H1 (cell line): ENCODE data around the gene SUGT1. TPM values are rescaled to one million over a fixed set of nuclear protein-coding genes. Genes with fewer than 3 reads are reported as not detected.

Source experiments
- CTCF ChIA-PET: fragments of 300-600 bp; sonication (Branson Sonifier 250); formaldehyde crosslinking; loops from one replicate; lab custom pipeline; 2021; ENCODE audit not compliant: partially characterized antibody; lab: Charles Lee
- POLR2A ChIA-PET: fragments of 300-600 bp; sonication (Branson Sonifier 250); formaldehyde crosslinking; loops from one replicate; lab custom pipeline; 2021; ENCODE audit warnings: inconsistent platforms; ENCODE audit not compliant: partially characterized antibody; lab: Charles Lee
- DNase-seq, 2 experiments: peaks; one replicate each; pipeline versions ENCODE4 v3.0.0 to v3.0.0-alpha.2; 2010 to 2022; ENCODE audit warnings: low spot score in 2 of 2, low read depth in 1 of 2, mixed read lengths in 1 of 2
- FAIRE-seq: peaks from 2 replicates; lab custom pipeline; 2011; peaks lifted over from hg19 to GRCh38; lab: Jason Lieb, UNC
- H2AFZ ChIP-seq: 2 replicates; pipeline ENCODE4 v1.8.1; 2012; ENCODE audit warnings: low read length, inconsistent platforms
- H2AK5ac ChIP-seq: 2 replicates; pipeline ENCODE4 v1.6.1; 2013; ENCODE audit warnings: low read depth, low read length
- H2BK120ac ChIP-seq: replicated peaks from 2 replicates; pipeline ENCODE3; 2013; ENCODE audit warnings: low read depth, low read length, inconsistent platforms
- H2BK12ac ChIP-seq: 2 replicates; pipeline ENCODE4 v1.6.1; 2013; ENCODE audit warnings: low read depth, low read length
- H2BK15ac ChIP-seq: 2 replicates; pipeline ENCODE4 v1.6.1; 2013; ENCODE audit warnings: low read length
- H2BK20ac ChIP-seq: 2 replicates; pipeline ENCODE4 v1.6.1; 2013; ENCODE audit warnings: low read length
- H2BK5ac ChIP-seq: 2 replicates; pipeline ENCODE4 v1.6.1; 2013; ENCODE audit warnings: low read depth, low read length
- H3K14ac ChIP-seq: 2 replicates; pipeline ENCODE4 v1.6.1; 2013; ENCODE audit warnings: inconsistent platforms; ENCODE audit not compliant: insufficient read length
- H3K18ac ChIP-seq: 2 replicates; pipeline ENCODE4 v1.6.1; 2013; ENCODE audit warnings: low read length; ENCODE audit errors: extremely low read depth
- H3K23ac ChIP-seq: 2 replicates; pipeline ENCODE4 v1.6.1; 2013; ENCODE audit warnings: inconsistent platforms; ENCODE audit not compliant: insufficient read length
- H3K23me2 ChIP-seq: 2 replicates; pipeline ENCODE4 v1.6.1; 2013; ENCODE audit warnings: low read depth, low read length
- H3K27ac ChIP-seq: 2 replicates; pipeline ENCODE4 v1.6.1; 2011; ENCODE audit warnings: low read depth, low read length, inconsistent platforms
- H3K27me3 ChIP-seq, 4 experiments: replicated peaks in 1 of 4; 1 replicate in 1 of 4; 2 replicates in 3 of 4; pipeline versions ENCODE4 v1.6.1 to v1.8.1; 2011 to 2013; ENCODE audit warnings: low read length in 3 of 4, mild to moderate bottlenecking in 3 of 4, inconsistent platforms in 2 of 4, mixed read lengths in 2 of 4, moderate library complexity in 1 of 4; ENCODE audit not compliant: control insufficient read depth in 3 of 4, insufficient read depth in 3 of 4; ENCODE audit errors: extremely low read depth in 1 of 4
- H3K36me3 ChIP-seq, 4 experiments: 2 replicates each; pipeline versions ENCODE4 v1.6.1 to v1.8.1; 2011 to 2013; ENCODE audit warnings: mild to moderate bottlenecking in 4 of 4, low read length in 3 of 4, moderate library complexity in 2 of 4, control low read depth in 1 of 4, inconsistent platforms in 1 of 4; ENCODE audit not compliant: insufficient read depth in 4 of 4, control insufficient read depth in 2 of 4
- H3K4ac ChIP-seq: replicated peaks from 2 replicates; pipeline ENCODE3; 2013; ENCODE audit warnings: low read length, low read depth, mixed read lengths, inconsistent platforms; ENCODE audit not compliant: insufficient read length
- H3K4me1 ChIP-seq, 4 experiments: replicated peaks in 1 of 4; 1 replicate in 1 of 4; 2 replicates in 3 of 4; pipeline versions ENCODE4 v1.6.1 to v1.8.1; 2011 to 2013; ENCODE audit warnings: low read length in 3 of 4, inconsistent platforms in 2 of 4, mixed read lengths in 1 of 4; ENCODE audit not compliant: insufficient read depth in 4 of 4, control insufficient read depth in 3 of 4
- H3K4me2 ChIP-seq, 2 experiments: 2 replicates each; pipeline versions ENCODE4 v1.6.1 to v1.8.1; 2011 to 2013; ENCODE audit warnings: low read depth in 2 of 2, low read length in 2 of 2, control low read depth in 1 of 2, inconsistent platforms in 1 of 2, mild to moderate bottlenecking in 1 of 2; ENCODE audit not compliant: insufficient read depth in 1 of 2
- H3K4me3 ChIP-seq, 4 experiments: fragments of 200-600, 300-600 bp in 1 of 4; sonication (generic), shearing (Covaris generic), sonication (Bioruptor Twin) in 1 of 4; 2 replicates each; pipeline versions ENCODE4 v1.5.1 to v1.8.1; 2011 to 2016; ENCODE audit warnings: low read length in 4 of 4, low read depth in 3 of 4, control low read depth in 2 of 4, inconsistent platforms in 2 of 4, mild to moderate bottlenecking in 2 of 4, mixed read lengths in 1 of 4, moderate library complexity in 1 of 4; ENCODE audit not compliant: insufficient read depth in 2 of 4; ENCODE audit errors: extremely low read depth in 1 of 4
- H3K56ac ChIP-seq: replicated peaks from 2 replicates; pipeline ENCODE3; 2013; ENCODE audit warnings: low read depth, mild to moderate bottlenecking, mixed read lengths, low read length, inconsistent platforms; ENCODE audit not compliant: insufficient read length
- H3K79me1 ChIP-seq: 2 replicates; pipeline ENCODE4 v1.6.1; 2013; ENCODE audit warnings: low read depth, low read length, control low read depth
- H3K79me2 ChIP-seq, 2 experiments: 2 replicates each; pipeline versions ENCODE4 v1.6.1 to v1.8.1; 2012 to 2013; ENCODE audit warnings: low read length in 2 of 2, mild to moderate bottlenecking in 2 of 2, inconsistent platforms in 1 of 2; ENCODE audit not compliant: insufficient read depth in 2 of 2, control insufficient read depth in 1 of 2
- H3K9ac ChIP-seq, 4 experiments: replicated peaks in 1 of 4; 1 replicate in 1 of 4; 2 replicates in 3 of 4; pipeline versions ENCODE4 v1.6.1 to v1.8.1; 2011 to 2013; ENCODE audit warnings: low read depth in 3 of 4, low read length in 3 of 4, control low read depth in 2 of 4, mild to moderate bottlenecking in 2 of 4, moderate library complexity in 2 of 4, inconsistent platforms in 1 of 4; ENCODE audit errors: extremely low read depth in 1 of 4
- H3K9me3 ChIP-seq, 2 experiments: 2 replicates each; pipeline versions ENCODE4 v1.6.1 to v1.8.1; 2012 to 2013; ENCODE audit warnings: mild to moderate bottlenecking in 2 of 2, moderate library complexity in 2 of 2, control low read depth in 1 of 2, inconsistent platforms in 1 of 2, low read depth in 1 of 2, low read length in 1 of 2, mixed read lengths in 1 of 2; ENCODE audit not compliant: insufficient read depth in 2 of 2
- H4K20me1 ChIP-seq, 2 experiments: replicated peaks in 1 of 2; 2 replicates each; pipeline versions ENCODE3 to v1.8.1; 2011 to 2013; ENCODE audit warnings: inconsistent platforms in 2 of 2, low read length in 2 of 2, mild to moderate bottlenecking in 1 of 2; ENCODE audit not compliant: insufficient read depth in 2 of 2, control insufficient read depth in 1 of 2
- H4K5ac ChIP-seq: 2 replicates; pipeline ENCODE4 v1.6.1; 2013; ENCODE audit warnings: low read length, low read depth, mixed read lengths, inconsistent platforms; ENCODE audit not compliant: insufficient read length
- H4K8ac ChIP-seq: 2 replicates; pipeline ENCODE4 v1.8.0; 2013; ENCODE audit warnings: mild to moderate bottlenecking, moderate library complexity, low read length, inconsistent platforms; ENCODE audit not compliant: insufficient read depth; ENCODE audit errors: extremely low read depth
- H4K91ac ChIP-seq: replicated peaks from 2 replicates; pipeline ENCODE3; 2013; ENCODE audit warnings: low read length, mixed read lengths, inconsistent platforms; ENCODE audit not compliant: insufficient read length
- JUN ChIP-seq: IDR thresholded peaks from 2 replicates; pipeline ENCODE4 v1.6.1; 2011; ENCODE audit warnings: low read depth, mild to moderate bottlenecking, improper control_type of control experiment, low read length
- SIX5 ChIP-seq: IDR thresholded peaks from 2 replicates; pipeline ENCODE4 v1.6.1; 2011; ENCODE audit warnings: mild to moderate bottlenecking, low read depth, low read length
- WGBS, 2 experiments: shearing (Covaris generic) in 1 of 2; methylation state at CpG; one replicate each; pipeline versions ENCODE4 v1.1.6 to v1.1.7; 2013 to 2015; ENCODE audit warnings: low lambda C conversion rate in 2 of 2, mixed read lengths in 2 of 2, inconsistent platforms in 1 of 2, low coverage in 1 of 2, missing lambda C conversion rate in 1 of 2; ENCODE audit not compliant: insufficient replicate concordance in 2 of 2, insufficient coverage in 1 of 2, insufficient read length in 1 of 2; ENCODE audit errors: extremely low coverage in 1 of 2, missing lambda C conversion rate in 1 of 2; 5-methylcytosine and 5-hydroxymethylcytosine counted together
- polyA plus RNA-seq, 7 experiments: library from polyadenylated mRNA; depleted of rRNA in 3 of 7; stranded (reverse) in 5 of 7; unstranded in 2 of 7; fragments of >200 nt in 5 of 7; fragments of 200-250 nt in 2 of 7; gene quantifications; 1 replicate in 5 of 7; 2 replicates in 1 of 7; 4 replicates in 1 of 7; pipeline versions ENCODE4 v1.2.1 to v1.2.3, GENCODE V29; 2011 to 2013; ENCODE audit warnings: missing spikeins in 2 of 7, mixed read lengths in 2 of 7
- total RNA-seq: library from RNA; stranded (reverse); fragmentation: NEBNext Ultra II Directional; extraction: Animal tissue kit (Norgen Biotek cat#: 25700); gene quantifications from 2 replicates; pipeline ENCODE4 v1.2.1, GENCODE V29; 2021

Gene SUGT1
- total and polyA plus RNA-seq, 2 of the 8 experiments (the other 6 are each of a cell fraction or from before 2014, with no cell fraction given) = 21.0 to 99.4 TPM

DNA sequence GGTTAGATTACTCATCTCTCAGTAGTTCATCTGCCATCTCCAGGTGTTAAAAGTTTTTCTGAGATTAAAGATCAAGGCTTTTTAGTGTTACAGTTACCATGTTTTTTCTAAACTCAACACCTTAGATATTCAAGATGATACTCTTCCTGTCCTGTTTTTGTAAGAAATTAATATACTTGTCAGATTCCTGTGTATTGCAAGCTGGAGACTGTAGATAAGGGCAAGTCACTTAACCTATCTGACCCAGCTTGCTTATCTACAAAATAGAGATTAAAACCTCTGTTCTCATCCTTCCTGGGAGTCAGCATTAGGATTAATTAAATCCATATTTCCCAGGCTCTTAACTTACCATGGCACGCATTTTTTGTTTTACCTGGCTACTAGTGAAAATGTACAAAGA lies 25.2 kb downstream of the SUGT1 start:
- FAIRE-seq (no peak), DNase-seq (no peak)
- H3K4me2 ChIP-seq = no peak overlapping the region
- no peak overlapping the region for H3K14ac ChIP-seq
- no peaks in the 10 kb centered on the region for H3K9me3 ChIP-seq
- H3K23ac ChIP-seq = no peak overlapping the region
- no peak overlapping the region for H2BK20ac ChIP-seq
- H3K36me3 ChIP-seq = peaks cover 4 to 42% (median 21%) of the 10 kb centered on the region in 4 experiments
- H2BK12ac ChIP-seq = no peak overlapping the region
- no peak overlapping the region for H3K18ac ChIP-seq
- no peak overlapping the region for H2BK120ac ChIP-seq
- peaks cover 1 to 2% of the 10 kb centered on the region in 2 experiments for H4K20me1 ChIP-seq
- H2AFZ ChIP-seq = no peak overlapping the region
- no peak overlapping the region for H2BK5ac ChIP-seq
- no peaks in the 10 kb centered on the region for H3K23me2 ChIP-seq
- ChIA-PET POLR2A (no interaction called here), CTCF (no interaction called here)
- no peak overlapping the region for H3K4ac ChIP-seq
- H4K5ac ChIP-seq = no peak overlapping the region
- H2AK5ac ChIP-seq = no peak overlapping the region
- no peak overlapping the region for H2BK15ac ChIP-seq
- no peak overlapping the region for H4K91ac ChIP-seq
- TF ChIP-seq SIX5 (no peak), JUN (no peak)
- no peak overlapping the region for H4K8ac ChIP-seq
- no peaks in the 10 kb centered on the region for H3K27me3 ChIP-seq
- no peaks in the 10 kb centered on the region for H3K4me1 ChIP-seq
- 100% methylated on average over 1 of the region's 1 CpG; no CpG with 5 or more reads in 1 of the 2 experiments for WGBS, 2 experiments
- no peak overlapping the region for H3K9ac ChIP-seq
- H3K79me1 ChIP-seq = 0 out of 2 replicates have a peak, but pooled peaks cover 2% of the 10 kb centered on the region
- no peak overlapping the region for H3K56ac ChIP-seq
- no peak overlapping the region for H3K27ac ChIP-seq
- H3K79me2 ChIP-seq = no peaks in the 10 kb centered on the region; a peak in 2 of 4 replicates
- no peak overlapping the region for H3K4me3 ChIP-seq
